ENCODE data around the gene FSIP1.
"Not testable (repeated sequence)": the region's sequence is repeated elsewhere in the genome, so short reads cannot be mapped to it uniquely, and the experiment has no call there.

The FSIP1 gene

DNA sequence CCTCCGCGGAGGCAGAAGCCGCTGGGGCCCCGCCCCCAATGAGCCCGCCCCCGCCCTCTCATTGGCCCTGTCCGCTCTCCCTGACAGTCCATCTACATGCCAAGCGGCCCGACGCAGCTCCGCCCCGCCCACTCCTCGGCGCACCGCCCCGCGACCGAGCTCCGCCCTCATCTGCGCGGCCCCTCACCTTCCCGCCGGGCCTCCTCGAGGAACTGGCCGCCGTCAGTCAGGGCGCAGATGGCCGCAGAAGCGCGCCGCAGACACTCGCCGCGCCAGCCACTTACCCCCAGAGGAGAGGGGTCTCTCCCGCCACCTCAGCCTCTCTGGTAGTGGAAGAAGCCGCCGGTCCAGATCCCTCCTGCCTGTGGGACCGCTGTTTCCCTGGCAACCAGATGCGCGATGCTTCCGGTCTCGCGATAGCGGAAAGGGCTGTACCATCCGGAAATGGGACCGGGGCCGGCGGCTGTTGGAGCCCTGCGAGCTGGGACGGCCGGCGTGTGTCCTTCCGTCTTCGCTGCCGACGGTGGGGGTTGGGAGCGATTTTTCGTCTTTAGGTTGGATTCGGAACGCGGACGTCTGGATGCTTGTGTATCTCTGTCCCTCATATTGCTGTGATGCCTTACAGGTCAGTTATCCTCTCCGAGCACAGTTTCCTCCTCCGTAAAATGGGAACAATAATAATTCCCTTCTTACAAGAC lies at the start of gene FSIP1:
Gene FSIP1 (minus strand): TSS at position 401 of the 698 bp plus-strand sequence. CDS start 6,317 bp downstream, outside the sequence.
- H3K4me3 ChIP-seq: peak within 1 kb of the TSS; percentile 51 to 84 (median 63)
- H3K27ac ChIP-seq: peak within 1 kb of the TSS in 19 of 21 experiments; percentile 50 to 85 (median 71)

DNA sequence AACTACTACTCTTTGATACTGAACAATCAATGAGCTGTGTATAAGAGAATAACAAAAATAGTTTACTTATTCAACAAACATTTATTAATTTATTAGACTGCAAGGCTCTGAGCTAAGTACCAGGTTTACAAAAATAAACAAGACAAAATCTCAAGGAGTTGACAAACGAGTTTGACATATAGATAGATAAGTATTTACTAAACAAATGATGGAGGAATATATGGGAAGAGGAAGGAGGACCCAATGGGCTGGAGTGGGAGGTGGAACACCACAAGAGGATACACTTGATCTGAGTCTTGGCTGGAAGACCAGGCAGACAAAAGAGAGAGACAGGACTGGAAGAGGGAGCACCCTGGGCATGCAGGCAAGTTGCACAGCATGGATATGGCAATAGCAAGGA lies 47.5 kb upstream of the FSIP1 start:
- Histone ChIP-seq H3K4me3 (no peak overlapping the region), H3K27ac (peak overlapping the region in 1 of 21 experiments; percentile 21)

DNA sequence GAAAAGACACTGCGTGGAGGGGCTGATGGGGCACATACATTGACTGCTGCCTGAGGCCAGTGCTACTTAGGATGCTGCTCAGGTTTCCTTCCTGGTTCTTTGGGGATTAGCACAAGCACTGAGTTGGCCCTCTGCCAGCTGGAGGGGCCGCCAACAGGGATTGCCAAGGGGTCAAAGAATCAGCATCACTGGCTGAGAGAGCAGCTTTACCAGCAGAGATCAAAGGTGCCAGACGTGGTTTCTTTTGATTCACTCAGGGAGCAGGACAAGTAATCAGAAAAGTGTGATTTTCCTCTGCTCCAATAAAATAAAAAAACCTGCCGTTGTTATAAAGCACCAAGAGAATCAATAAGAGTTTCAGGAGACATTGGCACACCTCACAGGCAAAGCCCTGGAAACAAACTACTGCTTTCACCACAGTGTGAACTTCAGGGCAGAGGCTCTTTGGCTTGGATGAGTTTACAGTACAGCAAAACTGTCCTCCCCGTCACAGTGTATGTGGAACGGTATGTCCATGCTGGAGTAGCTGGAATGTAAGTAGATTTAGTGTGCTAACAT lies 45.8 kb upstream of the FSIP1 start:
- no peak overlapping the region for H3K4me3 ChIP-seq
- H3K27ac ChIP-seq: no peak overlapping the region

DNA sequence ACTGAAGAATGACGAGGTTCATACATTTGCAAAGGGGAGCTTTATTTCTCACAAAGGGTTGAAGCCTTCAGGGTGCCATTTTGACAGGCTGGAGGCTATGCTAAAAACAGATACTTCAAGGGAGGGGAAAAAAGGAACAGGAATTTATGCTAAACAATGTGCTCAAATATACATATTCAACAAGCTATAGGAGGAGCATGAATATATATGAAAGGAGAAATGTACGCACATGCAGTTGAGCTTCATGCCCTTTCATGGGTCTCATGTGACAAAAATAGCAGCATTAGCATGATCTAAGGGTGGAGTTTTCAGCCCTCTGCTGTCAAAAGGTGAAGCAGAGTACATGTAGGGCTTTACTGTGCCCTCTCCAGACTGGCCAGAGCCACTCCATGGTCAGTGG lies 44.3 kb upstream of the FSIP1 start:
- no peak overlapping the region for H3K4me3 ChIP-seq
- H3K27ac ChIP-seq: no peak overlapping the region

DNA sequence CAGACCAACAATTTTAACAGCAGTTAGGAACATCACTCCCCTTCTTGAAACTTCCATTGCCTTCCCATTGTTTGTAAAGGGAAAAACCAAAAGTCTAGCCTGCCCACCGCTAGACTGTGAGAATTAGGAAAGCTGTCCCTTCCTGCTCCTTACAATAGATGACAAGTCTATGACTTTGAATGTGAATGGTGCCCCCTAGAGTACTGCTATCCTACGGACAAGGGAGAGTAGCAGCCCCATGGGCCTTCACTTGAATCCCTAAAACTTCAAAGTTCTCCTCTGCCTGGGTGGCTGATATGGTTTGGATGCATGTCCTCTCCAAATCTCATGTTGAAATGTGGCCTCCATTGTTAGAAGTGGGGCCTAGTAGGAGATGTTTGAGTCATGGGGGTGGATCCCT lies 41.0 kb upstream of the FSIP1 start:
- H3K4me3 ChIP-seq: no peak overlapping the region
- no peak overlapping the region for H3K27ac ChIP-seq

DNA sequence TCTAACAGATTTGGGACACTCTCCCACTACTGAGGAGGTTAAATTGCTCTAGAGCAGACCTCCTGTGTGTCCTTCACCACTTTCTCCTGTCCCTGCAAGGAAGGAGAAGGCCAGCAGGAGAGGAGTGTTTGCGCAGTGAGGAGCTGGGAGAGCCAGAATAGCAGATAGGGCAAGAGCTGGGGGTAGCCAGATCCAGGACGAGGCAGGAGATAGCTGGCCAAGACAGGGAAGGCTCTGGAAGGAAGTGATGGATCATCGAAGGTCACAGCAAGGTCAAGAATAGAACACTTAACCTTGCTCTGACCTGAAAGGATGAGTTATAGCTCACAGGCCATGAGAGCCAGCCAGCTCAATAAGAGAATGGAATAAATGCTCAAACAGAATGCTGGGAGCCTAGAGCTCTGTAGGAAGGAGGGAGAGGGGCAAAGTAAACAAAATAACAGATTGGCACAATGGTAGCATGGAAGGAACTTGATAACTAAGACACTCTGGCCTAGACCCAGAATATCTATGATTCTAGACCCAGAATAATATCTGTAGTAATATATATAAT lies 37.5 kb upstream of the FSIP1 start:
- no peak overlapping the region for H3K27ac ChIP-seq
- no peak overlapping the region for H3K4me3 ChIP-seq

DNA sequence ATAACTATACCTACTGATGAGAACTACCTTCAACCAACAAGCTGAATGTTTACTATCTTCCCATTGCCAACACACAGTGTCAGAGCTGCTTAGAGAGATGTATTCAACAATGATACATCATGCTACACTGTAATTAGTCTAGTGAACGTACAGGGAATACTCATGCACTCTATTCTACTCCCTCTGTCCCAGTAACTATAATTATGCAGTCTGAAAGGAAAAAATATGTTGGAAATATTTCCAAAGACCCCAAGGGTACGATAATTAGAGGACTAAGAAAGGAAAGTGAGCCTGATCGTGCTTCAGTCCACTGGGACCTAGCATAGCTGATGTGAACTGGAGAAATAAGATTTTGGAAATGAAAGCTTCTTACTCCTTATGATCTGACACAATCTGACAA lies 36.9 kb upstream of the FSIP1 start:
- no peak overlapping the region for H3K27ac ChIP-seq

DNA sequence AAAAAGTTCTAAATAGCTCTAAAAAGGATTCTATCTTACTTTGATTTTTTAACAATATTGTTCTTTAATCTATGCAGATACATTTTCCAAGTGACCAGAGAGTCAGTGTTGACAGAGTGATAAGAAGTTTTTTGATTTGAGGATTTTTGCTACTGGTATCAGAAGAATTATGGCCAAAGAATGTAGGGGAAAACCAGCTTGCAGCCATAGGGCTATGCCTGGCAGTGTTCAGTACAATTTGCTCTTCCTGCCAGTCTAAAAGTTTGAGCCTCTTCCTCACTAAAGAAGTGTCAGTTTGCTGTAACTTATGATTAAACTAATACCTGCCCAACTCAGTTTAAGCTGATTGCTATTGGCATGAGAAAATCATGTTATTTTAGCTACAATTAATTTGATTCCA lies 35.3 kb upstream of the FSIP1 start:
- Histone ChIP-seq H3K27ac (no peak overlapping the region), H3K4me3 (no peak overlapping the region)

More for the DNA sequence above, 36.9 kb upstream of the FSIP1 start:
- no peak overlapping the region for H3K4me3 ChIP-seq

DNA sequence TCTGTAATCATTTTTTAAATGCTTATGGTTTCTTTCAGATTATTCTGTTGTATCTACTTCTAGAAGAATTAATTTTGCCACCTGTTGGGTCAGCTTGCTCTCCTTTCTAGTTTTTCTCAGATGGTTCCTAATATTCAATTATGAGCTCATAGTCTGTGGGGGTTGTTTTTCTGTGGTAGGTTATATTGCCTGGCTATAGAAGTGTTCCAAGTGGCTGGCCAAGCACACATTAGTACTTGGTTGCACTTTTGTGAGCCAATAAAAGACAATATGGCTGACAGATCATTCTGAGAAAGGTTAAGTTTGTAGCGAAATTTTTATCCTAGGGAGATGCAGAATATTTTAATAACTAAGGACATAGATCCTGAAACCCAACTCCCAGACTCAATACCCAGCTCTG lies 31.8 kb upstream of the FSIP1 start:
- no peak overlapping the region for H3K4me3 ChIP-seq
- H3K27ac ChIP-seq: no peak overlapping the region

DNA sequence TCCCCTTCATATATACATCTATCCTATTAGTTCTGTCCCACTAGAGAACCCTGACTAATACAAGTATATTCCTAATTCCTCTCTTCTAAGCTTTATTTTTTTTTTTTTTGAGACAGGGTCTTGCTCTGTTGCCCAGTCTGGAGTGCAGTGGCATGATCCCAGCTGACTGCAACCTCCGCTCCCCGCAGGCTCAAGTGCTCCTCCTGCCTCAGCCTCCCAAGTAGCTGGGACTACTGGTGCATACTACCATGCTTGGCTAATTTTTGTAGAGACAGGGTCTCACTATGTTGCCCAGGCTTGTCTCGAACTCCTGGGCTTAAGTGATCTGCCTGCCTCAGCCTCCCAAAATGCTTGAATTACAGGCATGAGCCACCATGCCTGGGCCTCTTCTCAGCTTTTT lies 30.0 kb upstream of the FSIP1 start:
- H3K4me3 ChIP-seq, H3K27ac ChIP-seq: not testable (repeated sequence)

DNA sequence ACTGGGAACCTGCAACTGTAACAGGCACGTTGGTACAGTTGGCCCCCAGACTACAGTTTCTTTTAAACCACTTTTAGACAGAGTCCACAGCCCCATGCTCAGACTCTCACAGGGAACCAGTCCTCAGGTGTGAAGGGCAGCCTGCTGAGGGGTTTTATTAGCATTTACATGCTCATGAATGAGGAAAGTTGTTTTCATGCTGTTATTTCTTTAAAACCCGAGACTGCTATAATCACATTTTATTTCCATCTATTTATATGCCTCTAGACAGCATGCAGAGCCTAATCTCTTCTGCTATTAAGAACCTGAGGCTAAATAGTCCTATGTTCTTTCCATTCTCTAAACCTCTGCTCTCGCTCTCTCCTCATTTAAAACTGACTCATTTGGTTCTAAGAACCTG lies 26.3 kb upstream of the FSIP1 start:
- H3K27ac ChIP-seq: no peak overlapping the region
- H3K4me3 ChIP-seq: no peak overlapping the region

DNA sequence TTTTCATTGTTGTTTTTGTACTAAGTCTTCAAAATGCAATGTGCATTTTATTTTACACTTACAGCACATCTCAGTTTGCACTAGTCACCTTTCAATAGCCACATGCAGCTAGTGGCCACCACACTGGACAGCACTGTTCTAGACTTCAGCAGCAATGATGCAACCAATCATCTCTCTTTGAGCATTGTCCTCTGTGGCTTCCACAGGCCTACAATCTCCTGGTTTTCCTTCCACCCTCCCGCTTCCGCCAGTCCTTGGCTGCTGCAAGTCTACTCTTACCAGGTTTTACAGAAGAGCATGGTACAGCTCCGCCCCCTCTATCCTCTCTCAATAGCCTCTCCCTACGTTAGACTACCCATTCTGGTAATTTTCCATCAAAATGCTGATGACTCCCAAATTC lies 25.1 kb upstream of the FSIP1 start:
- no peak overlapping the region for H3K27ac ChIP-seq
- H3K4me3 ChIP-seq: no peak overlapping the region

DNA sequence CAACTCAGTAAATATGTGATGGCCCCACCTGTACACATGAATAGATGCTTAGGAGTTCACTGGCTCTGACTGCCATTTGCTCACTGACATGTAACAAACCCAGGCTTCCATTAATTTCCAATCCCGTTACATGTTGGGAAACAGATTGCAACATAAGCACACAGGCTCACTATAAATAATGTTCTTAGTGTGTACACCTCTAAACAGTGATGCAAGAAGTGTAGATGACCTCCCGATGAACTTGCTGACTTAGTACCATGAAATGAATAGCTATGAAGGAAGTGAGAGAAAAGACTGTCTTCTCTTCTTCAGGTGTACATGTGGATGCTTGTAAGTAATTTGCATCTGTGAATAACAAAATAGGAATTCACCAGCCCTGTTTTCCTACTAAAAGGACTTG lies 21.4 kb upstream of the FSIP1 start:
- no peak overlapping the region for H3K27ac ChIP-seq
- H3K4me3 ChIP-seq: no peak overlapping the region

DNA sequence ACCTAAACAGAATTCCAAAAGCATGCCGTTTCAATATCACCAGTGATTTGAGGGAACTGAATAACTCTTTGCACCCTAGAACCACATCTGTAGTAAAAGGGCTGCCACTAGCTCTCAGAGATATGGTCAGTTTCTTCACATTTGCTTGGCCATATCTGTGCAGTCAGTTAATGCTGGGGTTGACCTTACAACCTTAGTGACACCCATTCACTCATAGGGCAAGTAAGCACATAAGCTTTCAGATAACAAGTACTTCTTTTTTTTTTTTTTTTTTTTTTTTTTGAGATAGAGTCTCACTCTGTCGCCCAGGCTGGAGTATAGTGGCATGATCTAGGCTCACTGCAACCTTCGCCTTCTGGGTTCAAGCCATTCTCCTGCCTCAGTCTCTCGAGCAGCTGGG lies 20.4 kb upstream of the FSIP1 start:
- Histone ChIP-seq H3K4me3 (no peak overlapping the region), H3K27ac (no peak overlapping the region)

DNA sequence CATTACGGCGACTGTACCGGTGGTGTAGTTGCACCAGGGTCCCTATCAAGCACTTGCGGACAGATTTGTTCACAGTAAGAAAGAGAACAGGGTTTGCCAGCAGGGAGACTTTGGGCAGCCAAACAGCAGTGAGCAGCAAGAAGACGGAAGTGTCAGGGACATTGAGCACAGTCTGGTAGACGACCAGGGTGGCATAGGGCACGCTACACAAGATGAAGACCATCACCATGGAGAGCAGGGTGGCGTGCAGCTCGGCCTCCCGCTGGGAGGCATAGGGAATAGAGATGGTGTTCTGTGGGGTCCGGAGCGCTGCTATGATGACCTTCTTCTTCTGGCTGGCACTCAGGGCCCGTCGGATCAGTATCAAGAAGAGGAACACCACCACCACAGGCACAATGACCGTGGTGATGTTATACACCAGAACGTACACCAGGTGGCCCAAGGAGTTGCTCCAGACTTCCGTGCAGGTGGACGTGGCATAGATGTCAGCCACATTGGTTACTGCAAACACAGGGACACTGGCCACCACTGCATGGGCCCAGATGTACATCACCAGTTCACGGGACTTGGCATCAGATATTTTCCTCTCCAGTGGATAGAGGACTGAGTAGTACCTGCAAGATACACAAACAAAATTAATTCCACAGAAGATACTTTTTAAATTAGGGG lies 19.1 kb upstream of the FSIP1 start:
- Histone ChIP-seq H3K4me3 (no peak overlapping the region), H3K27ac (no peak overlapping the region)

DNA sequence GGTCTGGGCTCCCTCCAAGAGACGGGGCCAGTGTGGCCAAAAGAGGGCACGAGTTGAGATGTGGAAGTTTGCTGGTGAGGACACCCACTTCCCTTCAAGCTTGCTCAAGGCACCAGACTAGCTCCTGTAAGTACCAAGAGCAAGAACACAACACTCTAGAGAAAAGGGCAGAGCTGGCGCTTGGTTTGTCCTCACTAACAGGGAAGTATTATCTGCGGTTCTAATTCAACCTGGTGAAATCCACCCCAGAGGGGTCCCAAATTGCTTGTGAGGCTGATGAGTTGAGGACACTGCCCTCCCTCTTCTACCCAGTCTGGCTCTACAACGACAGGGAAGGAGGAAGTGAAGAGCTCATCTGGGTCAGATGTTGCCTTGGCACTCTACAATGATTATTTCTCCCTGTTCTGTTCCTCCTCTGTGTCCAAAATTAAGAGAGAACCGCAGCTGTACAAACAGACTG lies 16.9 kb upstream of the FSIP1 start:
- Histone ChIP-seq H3K4me3 (no peak overlapping the region), H3K27ac (no peak overlapping the region)

DNA sequence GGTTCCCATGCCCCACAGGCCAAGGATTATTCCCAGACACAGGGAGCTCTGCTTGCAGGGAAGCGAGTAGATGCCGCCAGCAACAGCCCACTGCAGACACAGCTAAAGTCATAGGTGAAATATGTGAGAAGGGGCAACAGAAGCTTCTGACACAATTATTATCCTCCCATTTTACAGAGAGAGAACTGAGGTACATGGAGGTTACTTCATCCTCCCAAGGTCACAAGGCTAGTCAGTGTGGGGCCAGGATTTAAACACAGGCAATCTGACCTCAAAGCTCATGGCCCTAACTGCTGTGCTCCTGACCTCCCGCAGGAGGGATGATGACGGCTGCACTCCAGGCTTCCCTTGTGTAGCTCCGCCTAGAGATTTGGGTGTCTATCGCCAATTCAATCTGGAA lies 15.7 kb upstream of the FSIP1 start:
- Histone ChIP-seq H3K27ac (no peak overlapping the region), H3K4me3 (no peak overlapping the region)

DNA sequence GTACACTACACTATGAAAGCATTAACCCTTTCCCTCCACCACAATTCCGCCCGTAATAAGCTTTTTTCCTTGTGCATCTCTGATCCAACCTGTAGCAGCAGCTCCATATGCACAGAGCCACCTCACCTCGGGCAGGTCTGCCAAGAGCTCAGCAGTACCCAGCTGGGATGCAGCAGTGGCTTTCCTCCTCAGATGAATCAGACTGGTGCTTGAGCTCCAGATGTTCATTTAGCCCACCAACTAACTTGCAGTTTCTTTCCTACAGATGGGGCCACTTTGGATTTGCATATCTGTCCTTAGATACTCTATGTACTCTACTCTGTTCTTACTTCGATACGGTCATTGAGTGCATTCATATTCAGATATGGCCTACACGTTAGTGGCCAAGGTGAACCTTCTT lies 14.8 kb upstream of the FSIP1 start:
- no peak overlapping the region for H3K4me3 ChIP-seq
- H3K27ac ChIP-seq: no peak overlapping the region

DNA sequence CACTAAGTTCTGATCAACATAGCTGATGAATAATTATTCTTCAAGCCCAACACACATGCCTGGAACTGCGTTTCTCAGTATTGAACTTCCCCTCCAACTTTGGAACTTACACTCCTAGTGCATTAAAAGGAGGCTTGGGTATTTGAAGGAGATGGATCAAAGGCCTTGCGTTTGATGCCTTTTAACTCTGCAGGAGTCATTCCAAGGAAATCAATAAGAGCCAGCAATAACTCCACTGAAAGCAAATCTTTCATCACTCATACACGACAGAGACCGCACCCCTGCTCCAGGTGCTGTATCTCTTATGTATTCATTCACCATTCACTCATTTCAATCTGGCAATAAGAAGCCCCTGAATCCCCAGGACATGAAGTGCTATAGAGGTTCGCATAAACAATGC lies 14.0 kb upstream of the FSIP1 start:
- H3K27ac ChIP-seq: no peak overlapping the region
- H3K4me3 ChIP-seq: no peak overlapping the region

DNA sequence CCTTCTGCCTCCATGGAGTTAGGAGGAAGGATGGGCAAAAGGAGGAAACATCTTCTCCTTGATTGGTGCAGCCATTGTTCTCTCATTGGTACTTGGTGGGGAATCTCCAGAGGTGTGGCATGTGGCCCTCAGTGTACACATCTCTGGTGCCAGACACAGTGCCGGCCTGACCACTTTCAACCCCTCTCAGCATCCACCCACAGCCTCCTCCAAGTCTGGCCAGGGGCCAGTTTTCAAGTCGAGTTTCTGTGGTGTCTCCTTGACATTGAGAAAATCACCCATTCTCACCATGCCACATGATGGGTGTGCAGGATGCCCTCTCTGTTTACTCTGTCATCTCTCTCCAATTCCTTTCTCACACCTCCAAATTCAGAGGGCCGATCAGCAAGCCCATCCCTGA lies 12.8 kb upstream of the FSIP1 start:
- Histone ChIP-seq H3K4me3 (no peak overlapping the region), H3K27ac (no peak overlapping the region)

DNA sequence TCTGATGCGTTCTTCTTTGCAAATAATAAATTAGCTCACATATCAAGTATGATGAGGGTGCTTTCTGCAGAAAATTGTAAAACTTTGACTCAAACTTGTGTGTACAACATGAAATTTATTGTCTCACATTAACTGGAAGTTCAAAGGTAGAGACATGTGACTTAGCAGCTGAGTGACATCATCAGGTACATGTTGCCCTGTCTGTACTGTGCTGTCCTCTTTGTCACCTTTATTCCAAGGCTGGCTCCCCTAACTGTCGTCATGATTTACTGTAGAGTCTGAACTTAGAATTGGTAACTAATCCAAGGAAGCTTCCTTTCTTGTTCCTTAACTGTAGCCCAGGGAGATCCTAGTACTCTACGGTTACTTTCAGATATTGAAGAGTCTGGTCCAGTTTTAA lies 12.3 kb upstream of the FSIP1 start:
- H3K27ac ChIP-seq: no peak overlapping the region
- H3K4me3 ChIP-seq: no peak overlapping the region
